ENCODE data around the gene TRIM17.

Gene TRIM17, protein sequence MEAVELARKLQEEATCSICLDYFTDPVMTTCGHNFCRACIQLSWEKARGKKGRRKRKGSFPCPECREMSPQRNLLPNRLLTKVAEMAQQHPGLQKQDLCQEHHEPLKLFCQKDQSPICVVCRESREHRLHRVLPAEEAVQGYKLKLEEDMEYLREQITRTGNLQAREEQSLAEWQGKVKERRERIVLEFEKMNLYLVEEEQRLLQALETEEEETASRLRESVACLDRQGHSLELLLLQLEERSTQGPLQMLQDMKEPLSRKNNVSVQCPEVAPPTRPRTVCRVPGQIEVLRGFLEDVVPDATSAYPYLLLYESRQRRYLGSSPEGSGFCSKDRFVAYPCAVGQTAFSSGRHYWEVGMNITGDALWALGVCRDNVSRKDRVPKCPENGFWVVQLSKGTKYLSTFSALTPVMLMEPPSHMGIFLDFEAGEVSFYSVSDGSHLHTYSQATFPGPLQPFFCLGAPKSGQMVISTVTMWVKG

DNA sequence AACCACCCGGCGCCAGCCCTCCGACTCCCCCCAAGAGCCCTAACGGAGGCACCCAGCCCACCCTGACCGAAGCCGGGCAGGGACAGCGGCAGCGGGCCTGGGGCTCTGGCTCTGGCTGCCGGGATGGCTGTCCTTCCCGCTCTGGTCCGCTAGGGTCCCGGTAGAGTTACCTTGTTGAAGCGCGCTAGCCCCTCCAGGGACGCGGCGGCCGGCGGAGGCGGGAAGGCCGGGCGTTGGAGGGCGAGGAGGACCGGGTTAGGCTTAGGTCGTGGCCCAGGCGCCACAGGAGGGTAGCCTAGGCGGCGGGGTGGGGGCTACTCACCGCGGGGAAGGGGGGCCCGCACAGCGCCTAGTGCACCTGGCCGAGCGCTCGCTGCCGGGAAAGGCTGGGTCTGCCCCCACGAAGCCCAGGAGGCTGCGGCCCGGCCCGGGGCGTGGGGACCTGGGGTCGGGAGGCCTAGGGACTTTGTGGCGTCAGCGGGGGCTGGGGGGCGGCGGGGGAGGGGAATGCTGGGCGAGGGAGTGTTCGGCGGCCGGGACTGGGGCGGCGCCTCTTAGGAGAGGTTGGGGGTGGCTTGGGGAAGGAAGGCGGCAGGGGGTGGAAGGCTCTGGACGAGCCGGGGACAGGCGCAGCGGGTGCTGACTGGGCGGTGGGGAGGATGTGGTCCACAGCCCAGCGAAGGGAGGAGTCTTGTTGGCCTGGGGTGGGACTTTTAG is at the start of gene TRIM17:
Gene TRIM17 (minus strand): TSS at position 645 of the 717 bp plus-strand sequence. CDS start 1,789 bp downstream, outside the sequence.
- DNase-seq (ENCODE audit: insufficient read length, low spot score) = peak; percentile 65
- FAIRE-seq = peak; percentile 33

DNA sequence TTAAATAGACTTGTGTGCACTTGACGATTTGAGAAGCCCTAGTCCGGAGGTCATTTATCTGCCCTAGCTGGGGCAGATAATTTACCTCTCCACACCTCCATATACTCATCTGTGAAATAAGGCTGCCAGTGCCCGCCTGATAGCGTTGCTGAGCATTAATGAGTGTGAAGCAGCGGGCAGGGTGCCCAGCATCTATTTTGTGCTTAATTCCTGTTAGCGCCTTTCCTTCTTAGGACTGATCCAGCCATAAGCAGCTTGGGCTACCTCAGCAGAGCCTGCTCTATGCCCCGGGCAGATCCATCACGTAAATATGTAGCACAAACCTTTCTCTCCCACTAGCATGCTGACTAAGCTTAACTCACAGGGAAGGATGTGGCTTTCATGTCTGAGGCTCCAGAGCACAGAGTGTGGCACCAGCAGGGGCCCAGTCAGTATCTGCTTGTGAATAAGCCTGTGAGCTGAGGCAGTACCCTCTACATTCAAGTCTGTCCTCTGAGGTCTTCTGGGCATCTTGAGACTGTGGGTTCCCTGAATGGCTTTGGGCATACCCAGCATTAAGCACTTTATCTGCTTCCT is 49.0 kb upstream of the TRIM17 start:
- no peak for FAIRE-seq
- no peak for DNase-seq (ENCODE audit: insufficient read length, low spot score)

DNA sequence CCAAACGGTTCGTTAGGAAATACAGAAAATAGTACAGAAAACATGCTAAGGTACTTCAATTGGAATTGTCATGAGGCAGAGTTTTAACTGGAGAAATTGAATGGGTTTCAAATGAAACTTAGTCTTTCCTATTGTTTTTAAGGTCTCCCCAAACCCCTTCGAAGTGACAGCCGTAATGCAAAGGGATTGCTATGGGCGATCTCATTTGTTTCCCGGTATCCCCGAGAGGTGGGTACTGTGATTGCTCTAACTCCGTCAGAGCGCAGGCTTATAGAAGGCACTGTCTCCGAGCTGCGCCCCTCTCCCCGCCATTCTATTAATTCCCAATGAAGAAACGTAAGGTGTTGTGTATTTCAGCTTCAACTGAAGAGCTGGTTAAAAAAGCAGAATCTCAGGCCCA is 48.5 kb upstream of the TRIM17 start:
- FAIRE-seq (no peak), DNase-seq (ENCODE audit: insufficient read length, low spot score) (no peak)

DNA sequence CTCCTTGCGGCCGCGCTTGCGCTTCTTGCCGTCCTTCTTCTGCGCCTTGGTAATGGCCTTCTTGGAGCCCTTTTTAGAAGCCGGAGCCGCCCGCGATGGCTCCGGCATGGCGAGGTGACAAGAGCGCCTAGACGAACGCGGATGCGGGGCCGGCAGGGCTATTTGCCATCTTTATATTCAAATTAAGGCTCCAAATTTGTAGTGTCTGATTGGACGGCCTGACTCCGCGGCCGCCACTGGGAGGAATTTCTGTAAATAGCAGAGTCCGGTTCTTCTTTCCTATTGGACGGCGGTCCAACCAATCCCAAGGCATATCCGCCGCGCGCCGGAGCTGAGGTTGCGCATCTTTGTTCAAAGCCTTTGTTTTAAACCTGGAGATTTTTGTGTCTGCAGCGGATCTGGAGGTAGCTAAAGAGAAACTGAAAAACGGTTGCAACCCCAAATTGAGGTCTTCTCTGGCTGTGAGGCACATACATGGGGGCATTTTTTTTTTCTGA is 47.9 kb upstream of the TRIM17 start:
- DNase-seq (ENCODE audit: insufficient read length, low spot score) (peak; percentile 91), FAIRE-seq (no peak)

DNA sequence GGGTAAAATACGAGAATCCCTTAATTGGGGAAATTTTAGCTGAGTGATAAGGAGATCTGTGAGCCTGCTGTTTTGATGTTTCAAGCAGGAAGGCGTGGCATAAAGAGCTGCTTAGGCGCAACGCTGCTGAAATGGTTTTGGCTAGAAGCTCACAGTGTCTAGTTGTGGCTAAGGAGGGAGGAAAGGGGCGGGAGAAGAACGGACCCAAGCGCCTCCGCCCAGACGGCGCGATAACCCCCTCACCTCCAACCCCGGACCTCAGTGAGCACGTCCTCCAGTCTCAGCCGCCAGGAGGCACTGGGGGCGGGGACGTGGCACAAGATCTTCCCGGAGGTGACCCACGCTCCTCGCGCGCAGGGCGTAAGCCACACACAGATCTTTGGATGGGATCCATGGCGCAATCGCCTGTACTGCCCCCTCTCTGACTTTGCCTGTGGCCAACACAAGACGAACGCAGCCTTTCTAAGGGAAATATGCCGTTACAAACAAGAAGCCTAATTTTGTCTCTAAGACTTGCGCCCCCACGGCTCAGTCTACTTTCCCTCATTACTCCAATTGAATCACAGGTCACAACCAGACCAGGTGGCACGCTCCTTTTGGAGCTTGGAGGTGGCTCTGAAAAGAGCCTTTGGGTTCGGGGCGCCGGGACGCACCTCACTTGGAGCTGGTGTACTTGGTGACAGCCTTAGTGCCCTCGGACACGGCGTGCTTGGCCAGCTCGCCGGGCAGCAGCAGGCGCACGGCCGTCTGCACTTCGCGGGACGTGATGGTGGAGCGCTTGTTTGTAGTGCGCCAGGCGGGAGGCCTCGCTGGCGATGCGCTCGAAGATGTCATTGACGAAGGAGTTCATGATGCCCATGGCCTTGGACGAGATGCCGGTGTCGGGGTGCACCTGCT is 47.1 kb upstream of the TRIM17 start:
- FAIRE-seq = peak; percentile 92
- peak; percentile 57 for DNase-seq (ENCODE audit: insufficient read length, low spot score)

DNA sequence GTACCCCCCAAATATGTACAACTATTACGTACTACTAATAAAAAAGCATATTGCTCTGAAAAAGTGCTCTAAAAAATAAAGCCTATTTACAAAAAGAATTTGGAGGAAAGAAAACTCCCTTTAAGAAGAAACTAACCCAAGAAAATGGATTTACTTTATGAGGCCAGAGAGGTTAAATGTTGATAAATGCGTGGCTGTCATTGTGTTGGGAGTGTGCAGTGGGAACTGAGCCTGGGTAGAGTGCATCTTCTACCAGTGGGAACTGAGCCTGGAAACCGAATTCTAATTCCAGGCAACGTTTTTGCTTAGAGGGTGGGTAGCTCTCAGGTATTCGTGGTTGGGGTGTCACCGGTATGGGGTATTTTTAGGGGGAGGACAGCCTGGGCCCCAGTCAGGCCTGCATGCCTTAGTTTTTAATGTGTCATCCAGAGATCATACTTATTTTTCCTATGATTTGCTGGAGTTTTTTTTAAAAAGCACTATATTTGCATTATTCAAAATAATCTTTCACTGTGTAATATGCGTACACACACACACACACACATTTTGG is 46.4 kb upstream of the TRIM17 start:
- DNase-seq (ENCODE audit: insufficient read length, low spot score) (no peak), FAIRE-seq (no peak)

DNA sequence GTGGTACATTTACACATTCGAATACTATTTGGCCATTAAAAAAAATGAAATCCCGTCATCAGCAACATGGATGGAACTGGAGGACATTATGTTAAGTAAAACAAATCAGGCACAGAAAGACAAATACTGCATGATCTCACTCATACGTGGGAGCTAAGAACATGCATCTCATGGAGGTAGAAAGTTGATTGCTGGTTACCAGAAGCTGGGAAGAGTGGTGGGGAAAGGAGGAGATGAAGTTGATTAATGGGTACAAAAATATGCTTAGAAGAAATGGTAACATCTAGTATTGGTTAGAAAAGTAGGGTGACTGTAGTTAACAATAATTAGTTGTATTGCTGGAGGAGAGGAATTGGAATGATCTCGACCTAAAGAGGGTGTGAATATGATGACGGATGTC is 45.9 kb upstream of the TRIM17 start:
- DNase-seq (ENCODE audit: insufficient read length, low spot score) (no peak), FAIRE-seq (no peak)

DNA sequence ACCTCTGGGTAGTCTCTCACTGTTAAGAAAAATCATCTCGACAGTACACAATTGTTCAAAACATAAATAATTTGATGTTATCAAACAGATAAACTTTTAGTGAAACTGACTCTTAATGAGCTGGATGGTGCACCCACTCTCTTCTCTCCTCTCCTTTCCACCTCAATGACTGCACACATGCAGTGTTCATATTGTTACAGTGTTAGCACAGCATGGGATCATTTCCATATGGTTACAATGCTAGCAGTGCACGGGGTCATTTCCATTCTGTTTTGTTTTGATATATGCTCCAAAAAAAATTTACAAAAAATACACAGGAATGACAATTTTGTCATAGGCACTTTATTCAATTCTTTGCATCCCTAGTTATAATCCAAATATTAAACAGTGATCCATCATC is 44.2 kb upstream of the TRIM17 start:
- FAIRE-seq (no peak), DNase-seq (ENCODE audit: insufficient read length, low spot score) (no peak)

DNA sequence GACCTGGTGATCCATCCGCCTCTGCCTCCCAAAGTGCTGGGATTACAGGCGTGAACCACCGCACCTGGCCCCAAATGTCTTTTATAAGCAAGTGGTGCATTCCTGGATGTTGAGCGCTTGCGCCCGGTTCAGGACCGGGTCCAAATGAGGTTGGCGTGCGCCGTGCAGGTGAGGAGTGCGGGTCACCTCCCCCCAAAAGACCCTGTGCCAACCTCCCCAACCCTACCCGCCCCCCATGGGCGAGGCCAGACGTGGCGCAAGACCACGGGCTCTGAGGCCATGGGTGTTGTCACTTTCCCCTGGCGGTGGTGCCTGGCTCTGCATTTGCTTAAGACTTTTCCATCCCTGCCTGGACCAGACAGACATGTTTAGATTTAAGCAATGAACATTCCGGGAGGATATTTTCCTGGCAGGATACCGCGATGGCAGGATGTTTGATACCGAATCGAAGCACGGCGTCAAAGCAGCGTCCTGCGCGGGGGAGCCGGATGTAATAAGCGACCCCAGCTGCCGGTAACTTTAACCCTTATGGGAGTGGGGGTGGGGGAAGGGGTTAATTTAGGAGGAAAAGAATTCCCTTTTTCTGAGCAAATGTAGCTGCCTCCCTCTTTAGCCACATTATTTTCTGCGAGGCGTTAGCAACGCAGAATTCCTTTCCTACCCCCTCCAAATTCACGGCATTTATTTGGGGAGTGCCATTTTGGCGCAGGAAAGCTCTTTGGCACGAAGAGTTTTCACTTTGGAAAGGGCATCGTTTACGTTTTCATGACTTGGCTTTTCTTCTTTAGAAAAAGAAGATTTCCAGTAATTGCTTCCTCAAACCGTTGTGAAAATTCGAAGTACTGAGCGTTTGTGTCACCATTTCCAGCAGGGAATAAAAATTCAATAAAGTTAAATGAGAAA is 42.7 kb upstream of the TRIM17 start:
- FAIRE-seq = no peak
- peak; percentile 85 for DNase-seq (ENCODE audit: insufficient read length, low spot score)

DNA sequence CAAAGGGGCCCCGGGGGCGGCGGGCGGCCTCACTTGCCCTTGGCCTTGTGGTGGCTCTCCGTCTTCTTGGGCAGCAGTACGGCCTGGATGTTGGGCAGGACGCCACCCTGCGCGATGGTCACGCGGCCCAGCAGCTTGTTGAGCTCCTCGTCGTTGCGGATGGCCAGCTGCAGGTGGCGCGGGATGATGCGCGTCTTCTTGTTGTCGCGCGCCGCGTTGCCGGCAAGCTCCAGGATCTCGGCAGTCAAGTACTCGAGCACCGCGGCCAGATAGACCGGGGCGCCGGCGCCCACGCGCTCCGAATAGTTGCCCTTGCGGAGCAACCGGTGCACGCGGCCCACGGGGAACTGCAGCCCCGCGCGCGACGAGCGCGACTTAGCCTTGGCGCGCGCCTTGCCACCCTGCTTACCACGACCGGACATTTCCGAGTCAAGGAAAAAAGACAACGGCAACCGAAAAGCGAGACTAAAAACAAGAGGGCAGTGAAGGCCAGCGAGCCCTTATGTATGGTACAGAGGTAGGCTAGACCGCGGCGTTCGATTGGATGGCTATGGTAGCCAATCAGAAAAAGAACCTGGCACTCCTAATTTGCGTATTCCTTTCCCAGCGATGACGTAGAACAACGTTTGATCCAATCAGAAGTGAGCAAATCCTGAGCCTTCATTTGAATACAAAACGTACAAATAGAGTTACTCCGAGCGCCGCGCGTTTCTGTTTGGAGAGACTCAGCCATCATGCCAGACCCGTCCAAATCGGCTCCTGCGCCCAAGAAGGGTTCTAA is 40.9 kb upstream of the TRIM17 start:
- DNase-seq (ENCODE audit: insufficient read length, low spot score) = peak; percentile 97
- peak; percentile 23 for FAIRE-seq

DNA sequence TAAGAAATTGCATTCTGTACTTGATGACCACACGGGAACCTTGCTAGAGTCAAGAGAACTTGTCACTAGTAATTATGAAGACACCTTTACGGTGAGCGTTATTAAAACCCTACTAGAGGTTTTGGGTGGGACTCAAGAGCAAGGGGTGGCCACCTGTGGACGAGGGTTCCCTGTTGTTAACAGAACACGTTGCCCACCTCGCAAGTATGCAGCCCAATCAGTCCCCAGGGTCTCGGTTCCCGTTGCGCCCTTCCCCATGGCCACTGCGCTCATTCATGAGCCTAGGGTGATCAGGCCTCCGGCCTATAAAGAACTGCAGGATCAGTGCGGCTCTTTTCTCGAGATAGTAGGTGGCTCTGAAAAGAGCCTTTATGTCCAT is 40.3 kb upstream of the TRIM17 start:
- no peak for FAIRE-seq
- DNase-seq (ENCODE audit: insufficient read length, low spot score) = no peak

DNA sequence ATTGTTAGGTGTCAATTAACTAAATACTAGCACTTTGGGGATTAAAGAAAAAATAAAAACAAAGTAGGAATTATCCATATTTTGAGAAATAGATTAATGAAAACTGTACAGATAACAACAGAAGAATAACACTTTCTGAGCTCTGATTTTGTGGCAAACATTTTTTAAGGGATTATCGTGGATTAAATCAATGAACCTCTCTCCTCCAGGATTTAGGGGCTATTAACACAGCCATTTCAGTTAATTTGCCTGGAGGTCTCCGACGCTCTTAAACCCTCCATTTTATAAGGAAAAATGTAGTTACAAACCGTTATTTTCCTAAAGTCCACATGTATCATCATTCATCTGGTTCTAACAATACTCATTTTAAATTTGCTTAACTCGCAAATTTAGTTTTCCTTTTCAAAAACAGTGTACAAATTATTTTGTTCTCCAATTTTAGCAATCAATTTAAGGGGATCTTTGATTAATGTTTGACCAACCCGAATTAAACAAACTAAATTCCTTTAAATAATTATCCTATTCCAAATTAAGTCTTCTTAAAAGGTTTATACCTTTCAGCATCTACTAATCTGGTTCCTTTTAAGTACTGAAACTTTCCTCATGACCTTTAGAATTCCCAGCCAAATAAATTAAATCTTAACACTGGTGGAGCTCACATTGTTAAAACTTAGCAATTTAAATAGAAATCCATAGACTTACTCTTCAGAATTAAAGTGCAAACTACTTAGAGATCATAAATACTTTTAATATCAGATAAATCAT is 39.8 kb upstream of the TRIM17 start:
- FAIRE-seq (no peak), DNase-seq (ENCODE audit: insufficient read length, low spot score) (no peak)

DNA sequence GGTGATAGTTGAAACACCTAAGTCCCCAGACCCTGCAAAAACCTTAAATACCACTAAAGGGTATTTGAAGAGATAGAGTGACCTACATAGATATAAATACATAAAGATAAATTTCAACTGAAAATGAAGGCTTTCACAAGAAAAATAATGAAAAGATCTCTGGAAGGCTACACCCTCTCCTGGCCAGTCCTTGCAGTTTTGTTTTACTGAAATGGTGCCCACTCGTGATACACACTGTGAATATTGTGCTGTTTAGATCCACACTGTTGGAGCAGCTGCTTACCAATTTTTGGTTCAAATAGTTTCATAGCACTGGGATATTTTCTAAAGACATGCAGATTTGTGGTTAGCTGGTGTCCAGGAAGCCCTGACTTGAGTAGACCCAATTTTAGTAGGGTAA is 39.1 kb upstream of the TRIM17 start:
- DNase-seq (ENCODE audit: insufficient read length, low spot score) = no peak
- FAIRE-seq = no peak

DNA sequence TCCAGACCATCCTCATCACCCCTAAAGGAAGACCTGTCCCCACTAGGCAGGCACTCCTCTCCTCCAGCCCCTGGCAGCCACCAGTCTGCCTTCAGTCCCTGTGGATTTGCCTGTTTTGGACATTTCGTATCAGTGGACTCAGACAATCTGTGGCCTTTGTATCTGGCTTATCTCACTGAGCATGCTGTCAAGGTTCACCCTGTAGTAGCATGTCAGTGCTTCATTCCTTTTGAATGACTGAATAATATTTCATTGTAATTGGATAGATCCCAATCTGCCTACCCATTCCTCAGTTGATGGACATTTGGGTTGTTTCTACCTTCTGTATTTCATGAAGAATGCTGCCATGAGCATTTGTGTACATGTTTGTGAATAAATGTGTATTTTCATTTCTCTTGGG is 37.6 kb upstream of the TRIM17 start:
- FAIRE-seq (no peak), DNase-seq (ENCODE audit: insufficient read length, low spot score) (no peak)

DNA sequence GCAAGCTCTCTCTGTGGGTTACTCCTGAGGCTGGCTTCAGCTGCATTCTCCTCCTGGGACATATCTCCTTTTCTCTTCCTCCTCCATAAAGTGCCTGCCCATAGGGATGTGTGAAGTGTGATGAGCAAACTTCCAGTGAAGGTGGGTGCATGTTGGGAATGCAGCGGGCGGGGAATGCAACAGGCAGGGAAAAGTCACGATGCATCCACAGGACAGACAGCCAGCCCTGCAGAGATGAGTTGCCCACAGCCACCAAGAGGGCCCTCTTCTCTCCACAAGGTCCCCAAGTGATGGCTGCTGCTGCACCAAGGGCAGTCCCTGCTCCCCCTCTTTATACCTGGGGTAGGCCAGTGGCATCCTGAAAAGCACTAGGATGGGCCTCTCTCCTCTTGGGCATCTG is 37.0 kb upstream of the TRIM17 start:
- no peak for FAIRE-seq

DNA sequence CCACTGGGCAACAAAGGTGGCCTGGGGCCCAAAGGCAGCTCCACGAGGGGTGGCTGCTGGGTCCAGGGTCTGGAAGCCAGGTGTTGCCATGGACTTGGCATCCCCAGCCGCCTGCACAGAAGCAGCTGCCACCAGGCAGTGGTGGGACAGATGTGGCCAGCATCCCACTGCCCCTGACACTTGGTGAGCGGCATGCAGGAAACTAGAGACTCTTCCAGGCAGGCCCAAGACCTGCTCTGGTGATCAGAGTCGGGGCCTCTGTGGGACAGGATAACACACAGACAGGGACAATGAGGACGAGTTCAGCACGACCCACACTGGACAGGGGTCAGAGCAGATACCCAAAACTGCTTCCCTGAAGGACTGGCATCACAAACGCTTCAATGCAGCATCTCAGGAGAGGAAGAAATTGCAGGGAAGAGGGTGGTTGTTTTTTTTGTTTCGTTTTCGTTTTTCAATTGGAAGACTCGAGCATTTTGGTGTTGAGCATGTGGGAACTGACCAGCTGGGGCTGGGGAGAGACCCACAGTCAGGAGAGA is 36.4 kb upstream of the TRIM17 start:
- no peak for FAIRE-seq

More for the DNA sequence above, 37.0 kb upstream of the TRIM17 start:
- no peak for DNase-seq (ENCODE audit: insufficient read length, low spot score)

More for the DNA sequence above, 36.4 kb upstream of the TRIM17 start:
- DNase-seq (ENCODE audit: insufficient read length, low spot score) = no peak
